ENCODE data around the gene QSOX1.
"Not testable (repeated sequence)": the region's sequence is repeated elsewhere in the genome, so short reads cannot be mapped to it uniquely, and the experiment has no call there.

Gene QSOX1

GRCh38 chr1:180154325-180155181, at the start of gene QSOX1:
Gene QSOX1, plus strand, starts transcription at chr1:180154869. Its CDS starts 39 bp downstream, at chr1:180154908.
- DNase-seq, result peak; percentile 79

- no peak for DNase-seq
These were observed 42.6 kb upstream of the QSOX1 start for GRCh38 chr1:180112091-180112490.

- DNase-seq, result no peak
These were observed 41.6 kb upstream of the QSOX1 start for GRCh38 chr1:180112984-180113647.

- no peak for DNase-seq
These were observed 40.2 kb upstream of the QSOX1 start for GRCh38 chr1:180114396-180114945.

GRCh38 chr1:180116964-180117763, 37.5 kb upstream of the QSOX1 start:
- no peak for DNase-seq

GRCh38 chr1:180117764-180118116, 36.9 kb upstream of the QSOX1 start:
- DNase-seq, result no peak

GRCh38 chr1:180119837-180120236, 34.8 kb upstream of the QSOX1 start:
- DNase-seq, result no peak

GRCh38 chr1:180123463-180123936, 31.2 kb upstream of the QSOX1 start:
- DNase-seq, result no peak

- no peak for DNase-seq
These were observed 24.0 kb upstream of the QSOX1 start for GRCh38 chr1:180130651-180131050.

GRCh38 chr1:180131510-180131909, 23.2 kb upstream of the QSOX1 start:
- no peak for DNase-seq

- no peak for DNase-seq
These were observed 21.5 kb upstream of the QSOX1 start for GRCh38 chr1:180133193-180133592.

- DNase-seq, result not testable (repeated sequence)
These were observed 21.0 kb upstream of the QSOX1 start for GRCh38 chr1:180133688-180134087.

GRCh38 chr1:180135535-180135934, 19.1 kb upstream of the QSOX1 start:
- no peak for DNase-seq

GRCh38 chr1:180136331-180136967, 18.2 kb upstream of the QSOX1 start:
- DNase-seq, result no peak

- no peak for DNase-seq
These were observed 17.7 kb upstream of the QSOX1 start for GRCh38 chr1:180136968-180137356.

- DNase-seq, result no peak
These were observed 16.9 kb upstream of the QSOX1 start for GRCh38 chr1:180137776-180138175.

- no peak for DNase-seq
These were observed 13.2 kb upstream of the QSOX1 start for GRCh38 chr1:180141381-180141934.

GRCh38 chr1:180143359-180143758, 11.3 kb upstream of the QSOX1 start:
- no peak for DNase-seq

- DNase-seq, result no peak
These were observed 9.9 kb upstream of the QSOX1 start for GRCh38 chr1:180144659-180145357.

GRCh38 chr1:180145446-180145845, 9.2 kb upstream of the QSOX1 start:
- DNase-seq, result no peak

GRCh38 chr1:180150982-180151381, 3.7 kb upstream of the QSOX1 start:
- DNase-seq, result no peak

GRCh38 chr1:180151508-180151907, 3.2 kb upstream of the QSOX1 start:
- no peak for DNase-seq

All from NCI-H510A (cell line).